ENCODE data around the gene HHATL.

Gene HHATL

GRCh38 chr3:42712344-42712648 lies 9.7 kb upstream of the HHATL start:
- H3K4me3 ChIP-seq, result no peak overlapping the region
- H3K27ac ChIP-seq, result no peak overlapping the region
- no peak for DNase-seq (ENCODE audit: low spot score)
- no peak for TF ChIP-seq CTCF (IDR thresholded peaks at IDR 0.05)

GRCh38 chr3:42711491-42712343 lies 9.1 kb upstream of the HHATL start:
- Histone ChIP-seq H3K4me3 (no peak overlapping the region), H3K27ac (no peak overlapping the region)
- peak; percentile 54 for DNase-seq (ENCODE audit: low spot score)
- TF ChIP-seq CTCF (IDR thresholded peaks at IDR 0.05), result no peak

GRCh38 chr3:42710323-42711021 lies 7.9 kb upstream of the HHATL start:
- DNase-seq (ENCODE audit: low spot score), result peak; percentile 31
- Histone ChIP-seq H3K4me3 (no peak overlapping the region), H3K27ac (no peak overlapping the region)
- TF ChIP-seq CTCF (IDR thresholded peaks at IDR 0.05), result no peak

- peak; percentile 45 for DNase-seq (ENCODE audit: low spot score)
- Histone ChIP-seq H3K27ac (no peak overlapping the region), H3K4me3 (no peak overlapping the region)
- no peak for TF ChIP-seq CTCF (IDR thresholded peaks at IDR 0.05)
These were observed 7.0 kb upstream of the HHATL start for GRCh38 chr3:42709621-42710020.

- peak; percentile 40 for DNase-seq (ENCODE audit: low spot score)
- no peak overlapping the region for H3K27ac ChIP-seq
- no peak for TF ChIP-seq CTCF (IDR thresholded peaks at IDR 0.05)
- no peak overlapping the region for H3K4me3 ChIP-seq
These were observed 6.1 kb upstream of the HHATL start for GRCh38 chr3:42708611-42709151.

- H3K27ac ChIP-seq, result no peak overlapping the region
- no peak overlapping the region for H3K4me3 ChIP-seq
- TF ChIP-seq CTCF (IDR thresholded peaks at IDR 0.05), result no peak
- peak; percentile 38 for DNase-seq (ENCODE audit: low spot score)
These were observed 5.2 kb upstream of the HHATL start for GRCh38 chr3:42707620-42708355.

All from coronary artery (tissue), 2 donors.